Sigmoid colon (tissue), 7 donors: ENCODE measurements around the gene CYP4F8. TPM values are rescaled to one million over a fixed set of nuclear protein-coding genes. Genes with fewer than 3 reads are reported as not detected.
"Not testable (repeated sequence)": the region's sequence is repeated elsewhere in the genome, so short reads cannot be mapped to it uniquely, and the experiment has no call there.

Source experiments
- DNase-seq: peaks from one replicate; pipeline ENCODE4 v3.0.0-alpha.2; 2019
- H3K27ac ChIP-seq, 4 donors: fragments of 200-600 bp; sonication (generic); one replicate each; pipeline ENCODE4 v1.5.1; 2016 to 2019; ENCODE audit warnings: mild to moderate bottlenecking in 1 of 4
- H3K27me3 ChIP-seq, 3 donors: fragments of 200-600 bp; sonication (generic); one replicate each; pipeline ENCODE4 v1.5.1; 2019; ENCODE audit warnings: mild to moderate bottlenecking in 1 of 3
- H3K36me3 ChIP-seq, 4 donors: fragments of 200-600 bp; sonication (generic); one replicate each; pipeline ENCODE4 v1.5.1; 2016 to 2019
- H3K4me1 ChIP-seq, 4 donors: fragments of 200-600 bp; sonication (generic); one replicate each; pipeline ENCODE4 v1.5.1; 2017 to 2019
- H3K4me3 ChIP-seq, 4 donors: fragments of 200-600 bp; sonication (generic); one replicate each; pipeline ENCODE4 v1.5.1; 2017 to 2019; ENCODE audit warnings: mild to moderate bottlenecking in 2 of 4, moderate library complexity in 1 of 4
- H3K9me3 ChIP-seq, 4 donors: fragments of 200-600 bp in 3 of 4; sonication (generic) in 3 of 4; one replicate each; pipeline versions ENCODE4 v1.5.1 to v1.6.1; 2013 to 2019
- EP300 ChIP-seq, 4 donors: sonication (generic); formaldehyde crosslinking; IDR thresholded peaks; one replicate each; pipeline ENCODE4 v1.6.1; 2017; ENCODE audit warnings: antibody characterized with exemption in 4 of 4
- POLR2A ChIP-seq, 2 donors: fragments of 450-650 bp; IDR thresholded peaks; one replicate each; pipeline ENCODE4 v1.6.1; 2016; ENCODE audit warnings: antibody characterized with exemption in 2 of 2, mild to moderate bottlenecking in 2 of 2, moderate library complexity in 2 of 2
- POLR2AphosphoS5 ChIP-seq, 4 donors: sonication (generic); formaldehyde crosslinking; IDR thresholded peaks; one replicate each; pipeline ENCODE4 v1.6.1; 2017; ENCODE audit warnings: antibody characterized with exemption in 4 of 4
- WGBS, 2 donors: extraction: QIAGEN DNeasy Blood & Tissue Kit; methylation state at CpG; one replicate each; pipeline ENCODE4 v1.1.7; 2013; 5-methylcytosine and 5-hydroxymethylcytosine counted together
- intact Hi-C: fragments of 100-400 bp; cut with DNase I; formaldehyde crosslinking; loops from one replicate; pipeline ENCODE4 v1.15.1; 2023
- polyA plus RNA-seq, 3 donors: library from polyadenylated mRNA; stranded (reverse); fragments of 200-250 nt; gene quantifications; one replicate each; pipeline ENCODE4 v1.2.3, GENCODE V29; 2013
- total RNA-seq, 4 donors: library from RNA; depleted of rRNA; stranded (reverse); fragments of >200 nt; gene quantifications; one replicate each; pipeline ENCODE4 v1.1.0, GENCODE V29; 2016
- TF ChIP-seq, protein P1 (sequence below), 4 experiments: fragments of 450-650 bp in 3 of 4; fragments of 200-600 bp in 1 of 4; IDR thresholded peaks; one replicate each; pipeline ENCODE4 v1.5.1; 2016 to 2019; ENCODE audit warnings: antibody characterized with exemption in 4 of 4, mild to moderate bottlenecking in 3 of 4, moderate library complexity in 2 of 4
- donor health status: healthy with polysubstance abuse.
- donor health status: Bipolar disorder and iron deficiency.
- donor health status: healthy.

The CYP4F8 gene
- total and polyA plus RNA-seq, 7 donors = not detected

GRCh38 chr19:15644066-15644741 is 29.2 kb downstream of the CYP4F8 start:
- TF ChIP-seq, protein P1, sequence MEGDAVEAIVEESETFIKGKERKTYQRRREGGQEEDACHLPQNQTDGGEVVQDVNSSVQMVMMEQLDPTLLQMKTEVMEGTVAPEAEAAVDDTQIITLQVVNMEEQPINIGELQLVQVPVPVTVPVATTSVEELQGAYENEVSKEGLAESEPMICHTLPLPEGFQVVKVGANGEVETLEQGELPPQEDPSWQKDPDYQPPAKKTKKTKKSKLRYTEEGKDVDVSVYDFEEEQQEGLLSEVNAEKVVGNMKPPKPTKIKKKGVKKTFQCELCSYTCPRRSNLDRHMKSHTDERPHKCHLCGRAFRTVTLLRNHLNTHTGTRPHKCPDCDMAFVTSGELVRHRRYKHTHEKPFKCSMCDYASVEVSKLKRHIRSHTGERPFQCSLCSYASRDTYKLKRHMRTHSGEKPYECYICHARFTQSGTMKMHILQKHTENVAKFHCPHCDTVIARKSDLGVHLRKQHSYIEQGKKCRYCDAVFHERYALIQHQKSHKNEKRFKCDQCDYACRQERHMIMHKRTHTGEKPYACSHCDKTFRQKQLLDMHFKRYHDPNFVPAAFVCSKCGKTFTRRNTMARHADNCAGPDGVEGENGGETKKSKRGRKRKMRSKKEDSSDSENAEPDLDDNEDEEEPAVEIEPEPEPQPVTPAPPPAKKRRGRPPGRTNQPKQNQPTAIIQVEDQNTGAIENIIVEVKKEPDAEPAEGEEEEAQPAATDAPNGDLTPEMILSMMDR (IDR thresholded peaks at IDR 0.05) = no peak
- TF ChIP-seq POLR2AphosphoS5 (IDR thresholded peaks at IDR 0.05) (no peak), EP300 (IDR thresholded peaks at IDR 0.05) (no peak), POLR2A (IDR thresholded peaks at IDR 0.05) (no peak)
- Histone ChIP-seq H3K4me1 (no peaks in the 10 kb centered on the region), H3K36me3 (no peaks in the 10 kb centered on the region), H3K27ac (no peak overlapping the region), H3K27me3 (no peaks in the 10 kb centered on the region), H3K4me3 (no peak overlapping the region), H3K9me3 (no peaks in the 10 kb centered on the region)
- 83 to 89% methylated on average over 3 of the region's 3 CpGs for WGBS, 2 donors
- DNase-seq = no peak
- intact Hi-C loops = no loop called here

DNA sequence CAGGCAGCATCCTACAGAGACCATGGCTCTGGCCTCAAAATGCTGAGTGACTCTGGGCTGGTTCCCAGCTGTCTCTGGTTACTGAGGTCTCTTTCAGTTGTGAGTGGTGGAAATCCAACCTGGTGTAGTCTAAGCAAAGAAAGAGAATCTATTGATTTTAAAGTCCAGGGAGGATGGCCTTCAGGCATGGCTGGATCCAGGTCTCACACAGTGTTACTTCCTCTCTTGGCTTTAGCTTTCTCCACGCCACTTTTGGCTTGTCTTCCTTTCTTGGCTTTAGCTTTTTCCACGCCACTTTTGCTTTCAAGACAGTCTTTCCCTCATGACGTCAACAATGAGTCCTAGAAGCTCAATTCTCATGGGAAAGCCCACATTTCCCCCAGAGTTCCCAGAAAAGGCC is 29.8 kb downstream of the CYP4F8 start:
- DNase-seq = no peak
- Histone ChIP-seq H3K4me1 (no peaks in the 10 kb centered on the region), H3K27me3 (no peaks in the 10 kb centered on the region), H3K4me3 (no peak overlapping the region), H3K36me3 (no peaks in the 10 kb centered on the region), H3K27ac (no peak overlapping the region), H3K9me3 (no peaks in the 10 kb centered on the region)
- intact Hi-C loops = no loop called here
- TF ChIP-seq EP300 (IDR thresholded peaks at IDR 0.05) (no peak), POLR2A (IDR thresholded peaks at IDR 0.05) (no peak), POLR2AphosphoS5 (IDR thresholded peaks at IDR 0.05) (no peak)
- TF ChIP-seq, protein P1 (IDR thresholded peaks at IDR 0.05) = no peak
- 73 to 90% methylated on average over 3 of the region's 3 CpGs for WGBS, 2 donors

DNA sequence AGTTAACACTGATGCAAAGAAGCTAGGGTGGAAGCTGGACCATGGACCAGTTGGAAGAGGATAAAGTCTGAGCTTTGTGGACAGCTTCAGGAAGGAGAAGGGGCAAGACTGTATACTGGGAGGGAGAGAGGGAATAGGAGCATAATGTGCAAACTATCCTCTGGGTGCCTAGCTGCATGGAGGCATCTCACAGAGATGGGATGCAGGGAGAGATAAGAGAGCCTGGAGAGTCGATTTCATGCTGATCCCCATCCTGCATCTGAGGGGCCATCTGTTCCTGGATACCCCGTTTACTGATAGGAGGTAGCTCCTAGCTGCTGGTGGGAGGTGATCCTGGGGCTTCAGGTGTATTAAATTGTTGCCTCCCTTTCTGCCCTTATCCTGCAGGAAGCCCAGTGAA is 34.5 kb downstream of the CYP4F8 start:
- no peaks in the 10 kb centered on the region for H3K4me1 ChIP-seq
- no peak overlapping the region for H3K27ac ChIP-seq
- intact Hi-C loops = no loop called here
- WGBS, 2 donors = 69 to 83% methylated on average over 2 of the region's 2 CpGs
- no peaks in the 10 kb centered on the region for H3K36me3 ChIP-seq
- H3K27me3 ChIP-seq = no peaks in the 10 kb centered on the region
- no peak for TF ChIP-seq POLR2AphosphoS5 (IDR thresholded peaks at IDR 0.05)
- TF ChIP-seq POLR2A (IDR thresholded peaks at IDR 0.05) = no peak
- TF ChIP-seq, protein P1 (IDR thresholded peaks at IDR 0.05) = no peak
- TF ChIP-seq EP300 (IDR thresholded peaks at IDR 0.05) = no peak
- no peaks in the 10 kb centered on the region for H3K9me3 ChIP-seq
- H3K4me3 ChIP-seq = no peak overlapping the region
- DNase-seq = no peak

- DNase-seq, H3K4me3 ChIP-seq, intact Hi-C loops, H3K36me3 ChIP-seq, H3K9me3 ChIP-seq, H3K4me1 ChIP-seq, H3K27ac ChIP-seq, H3K27me3 ChIP-seq: not testable (repeated sequence)
Observed at GRCh38 chr19:15650123-15650522, 35.1 kb downstream of the CYP4F8 start.

GRCh38 chr19:15651791-15652190 is 36.8 kb downstream of the CYP4F8 start:
- intact Hi-C loops = no loop called here
- Histone ChIP-seq H3K27ac (no peak overlapping the region), H3K4me1 (no peaks in the 10 kb centered on the region), H3K27me3 (no peaks in the 10 kb centered on the region), H3K36me3 (no peaks in the 10 kb centered on the region), H3K9me3 (no peaks in the 10 kb centered on the region), H3K4me3 (no peak overlapping the region)
- TF ChIP-seq EP300 (IDR thresholded peaks at IDR 0.05) (no peak), POLR2A (IDR thresholded peaks at IDR 0.05) (no peak)
- TF ChIP-seq, protein P1 (IDR thresholded peaks at IDR 0.05) = no peak
- no peak for DNase-seq
- WGBS, 2 donors = 78 to 88% methylated on average over 3 of the region's 3 CpGs
